Keratinocyte (primary cell): ENCODE results near the gene TYMS. TPM values are rescaled to one million over a fixed set of nuclear protein-coding genes. Genes with fewer than 3 reads are reported as not detected.

Experiments
- DNase-seq: peaks from one replicate; pipeline ENCODE4 v3.0.0-alpha.2; 2011; ENCODE audit warnings: low read depth, missing footprints, low spot score
- FAIRE-seq: peaks from 2 replicates; lab custom pipeline; 2011; peaks lifted over from hg19 to GRCh38; lab: Jason Lieb, UNC
- H2AFZ ChIP-seq: 2 replicates; pipeline ENCODE4 v1.6.0; 2012; ENCODE audit warnings: low read length, control low read depth, inconsistent platforms; ENCODE audit not compliant: control insufficient read depth
- H3K27ac ChIP-seq: 2 replicates; pipeline ENCODE4 v1.5.1; 2011; ENCODE audit warnings: low read length; ENCODE audit not compliant: control insufficient read depth, insufficient read depth
- H3K27me3 ChIP-seq: 3 replicates; pipeline ENCODE4 v1.6.0; 2011; ENCODE audit warnings: low read length; ENCODE audit not compliant: control insufficient read depth, insufficient read depth; ENCODE audit errors: extremely low read depth
- H3K36me3 ChIP-seq, 2 experiments: 2 replicates in 1 of 2; 3 replicates in 1 of 2; pipeline ENCODE4 v1.5.1; 2011; ENCODE audit warnings: low read length in 2 of 2, mild to moderate bottlenecking in 1 of 2; ENCODE audit not compliant: control insufficient read depth in 2 of 2, insufficient read depth in 2 of 2; ENCODE audit errors: extremely low read depth in 1 of 2
- H3K4me1 ChIP-seq: 3 replicates; pipeline ENCODE4 v1.5.1; 2011; ENCODE audit warnings: low read length; ENCODE audit not compliant: control insufficient read depth, insufficient read depth; ENCODE audit errors: extremely low read depth
- H3K4me2 ChIP-seq: 3 replicates; pipeline ENCODE4 v1.6.0; 2011; ENCODE audit warnings: low read depth, low read length; ENCODE audit not compliant: control insufficient read depth, insufficient read depth; ENCODE audit errors: extremely low read depth
- H3K4me3 ChIP-seq, 3 experiments: fragments of 200-600 bp in 1 of 3; sonication (generic) in 1 of 3; 2 replicates in 2 of 3; 3 replicates in 1 of 3; pipeline ENCODE4 v1.5.1; 2011 to 2016; ENCODE audit warnings: low read length in 3 of 3, mild to moderate bottlenecking in 3 of 3, control low read depth in 2 of 3, inconsistent platforms in 1 of 3, low read depth in 1 of 3, mixed read lengths in 1 of 3, mixed run types in 1 of 3, moderate library complexity in 1 of 3; ENCODE audit not compliant: control insufficient read depth in 2 of 3, insufficient read depth in 2 of 3; ENCODE audit errors: extremely low read depth in 1 of 3
- H3K79me2 ChIP-seq: 2 replicates; pipeline ENCODE4 v1.6.0; 2012; ENCODE audit warnings: low read length; ENCODE audit not compliant: control insufficient read depth, insufficient read depth
- H3K9ac ChIP-seq: 3 replicates; pipeline ENCODE4 v1.6.0; 2011; ENCODE audit warnings: low read length; ENCODE audit not compliant: control insufficient read depth, insufficient read depth; ENCODE audit errors: extremely low read depth
- H3K9me1 ChIP-seq: 3 replicates; pipeline ENCODE4 v1.6.0; 2011; ENCODE audit warnings: low read length; ENCODE audit not compliant: control insufficient read depth, insufficient read depth; ENCODE audit errors: extremely low read depth
- H3K9me3 ChIP-seq: 2 replicates; pipeline ENCODE4 v1.5.1; 2012; ENCODE audit warnings: low read depth, low read length; ENCODE audit not compliant: control insufficient read depth
- H4K20me1 ChIP-seq: 3 replicates; pipeline ENCODE4 v1.6.0; 2011; ENCODE audit warnings: low read length; ENCODE audit not compliant: control insufficient read depth, insufficient read depth; ENCODE audit errors: extremely low read depth
- CTCF ChIP-seq, 3 experiments: IDR thresholded peaks in 1 of 3; conservative IDR thresholded peaks in 1 of 3; optimal IDR thresholded peaks in 1 of 3; 2 replicates in 2 of 3; 3 replicates in 1 of 3; pipeline versions ENCODE3 to v1.5.1; 2011; ENCODE audit warnings: low read length in 3 of 3, mild to moderate bottlenecking in 3 of 3, moderate library complexity in 2 of 3, control low read depth in 1 of 3, inconsistent platforms in 1 of 3; ENCODE audit not compliant: insufficient read depth in 2 of 3; ENCODE audit errors: extremely low read depth in 1 of 3
- EZH2 ChIP-seq: IDR thresholded peaks from one replicate; pipeline ENCODE4 v1.6.1; 2012; ENCODE audit warnings: inconsistent platforms, mild to moderate bottlenecking, low read length, moderate library complexity
- dilution Hi-C: fragments of 300-500 bp; cut with MboI; formaldehyde crosslinking; loops from one replicate; pipeline ENCODE4 v1.7.0; 2020; ENCODE audit warnings: low sequenced_read_pairs; ENCODE audit not compliant: extremely low pct_ligation_motif_present
- polyA minus RNA-seq, 3 experiments: library from RNA; depleted of rRNA, polyadenylated mRNA; stranded (reverse); fragments of >200 nt; gene quantifications; 1 replicate in 1 of 3; 2 replicates in 1 of 3; 3 replicates in 1 of 3; pipeline ENCODE4 v1.2.3, GENCODE V29; 2011
- polyA plus RNA-seq, 5 experiments: library from polyadenylated mRNA; depleted of rRNA in 3 of 5; stranded (reverse) in 3 of 5; stranded (forward) in 1 of 5; unstranded in 1 of 5; fragments of >200 nt; gene quantifications; 1 replicate in 1 of 5; 2 replicates in 3 of 5; 3 replicates in 1 of 5; pipeline versions ENCODE4 v1.2.1 to v1.2.3, GENCODE V29; 2011 to 2012; ENCODE audit warnings: missing spikeins in 2 of 5, low read depth in 1 of 5, low replicate concordance in 1 of 5

TYMS gene
- polyA plus RNA-seq (15.0 to 68.4 TPM (median 39.9 TPM) in 3 replicates), polyA minus RNA-seq (18.3 to 80.4 TPM (median 70.4 TPM) in 3 replicates)
- polyA plus RNA-seq (2011; ENCODE audit: low read depth): 4.3 TPM
- 22.6 and 26.3 TPM in 2 replicates for polyA plus RNA-seq (2011; cell fraction: cytosol; rRNA removed)
- 17.1 and 17.9 TPM in 2 replicates for polyA plus RNA-seq (2011; cell fraction: nucleus; rRNA removed)
- polyA plus RNA-seq (2012; ENCODE audit: low replicate concordance): 15.0 and 49.1 TPM in 2 replicates
- polyA minus RNA-seq (2011; cell fraction: cytosol; rRNA and poly(A)+ RNA removed): 21.7 TPM
- polyA minus RNA-seq (2011; cell fraction: nucleus; rRNA and poly(A)+ RNA removed): 5.7 and 7.7 TPM in 2 replicates

DNA sequence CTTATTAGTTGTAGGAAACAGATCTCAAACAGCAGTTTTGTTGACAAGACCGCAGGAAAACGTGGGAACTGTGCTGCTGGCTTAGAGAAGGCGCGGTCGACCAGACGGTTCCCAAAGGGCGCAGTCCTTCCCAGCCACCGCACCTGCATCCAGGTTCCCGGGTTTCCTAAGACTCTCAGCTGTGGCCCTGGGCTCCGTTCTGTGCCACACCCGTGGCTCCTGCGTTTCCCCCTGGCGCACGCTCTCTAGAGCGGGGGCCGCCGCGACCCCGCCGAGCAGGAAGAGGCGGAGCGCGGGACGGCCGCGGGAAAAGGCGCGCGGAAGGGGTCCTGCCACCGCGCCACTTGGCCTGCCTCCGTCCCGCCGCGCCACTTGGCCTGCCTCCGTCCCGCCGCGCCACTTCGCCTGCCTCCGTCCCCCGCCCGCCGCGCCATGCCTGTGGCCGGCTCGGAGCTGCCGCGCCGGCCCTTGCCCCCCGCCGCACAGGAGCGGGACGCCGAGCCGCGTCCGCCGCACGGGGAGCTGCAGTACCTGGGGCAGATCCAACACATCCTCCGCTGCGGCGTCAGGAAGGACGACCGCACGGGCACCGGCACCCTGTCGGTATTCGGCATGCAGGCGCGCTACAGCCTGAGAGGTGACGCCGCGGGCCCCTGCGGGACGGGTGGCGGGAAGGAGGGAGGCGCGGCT, at the start of gene TYMS:
TSS of gene TYMS (plus strand) at position 343 of the 690 bp plus-strand sequence. CDS start at position 433, 90 bp downstream.
- H4K20me1 ChIP-seq: no peaks in the 10 kb centered on the region
- H3K4me1 ChIP-seq: peaks cover 3% of the 10 kb centered on the region
- peak within 1 kb of the TSS; percentile 75 for H3K9ac ChIP-seq
- H3K9me1 ChIP-seq: no peaks in the 10 kb centered on the region
- peak within 1 kb of the TSS; percentile 54 for H3K27ac ChIP-seq
- no peaks in the 10 kb centered on the region for H3K9me3 ChIP-seq
- peaks cover 37% of the 10 kb centered on the region for H3K79me2 ChIP-seq
- dilution Hi-C loops: no loop called here
- TF ChIP-seq CTCF (optimal IDR thresholded peaks at IDR 0.05 in 1 of 3, IDR thresholded peaks at IDR 0.05 in 1 of 3, conservative IDR thresholded peaks at IDR 0.05 in 1 of 3; ENCODE audit: extremely low read depth in 1 of 3, insufficient read depth in 2 of 3, low read length in 3 of 3) (peak in 2 of 3 experiments; percentile 19 to 27), EZH2 (no peak)
- FAIRE-seq (no peak), DNase-seq (no peak)
- peak within 1 kb of the TSS; percentile 79 for H3K4me2 ChIP-seq
- H3K4me3 ChIP-seq: peak within 1 kb of the TSS; percentile 74 to 84 (median 82)
- H2AFZ ChIP-seq: peak within 1 kb of the TSS; percentile 87
- H3K27me3 ChIP-seq: no peaks in the 10 kb centered on the region
- peaks cover 0 to 18% of the 10 kb centered on the region in 2 experiments for H3K36me3 ChIP-seq

DNA sequence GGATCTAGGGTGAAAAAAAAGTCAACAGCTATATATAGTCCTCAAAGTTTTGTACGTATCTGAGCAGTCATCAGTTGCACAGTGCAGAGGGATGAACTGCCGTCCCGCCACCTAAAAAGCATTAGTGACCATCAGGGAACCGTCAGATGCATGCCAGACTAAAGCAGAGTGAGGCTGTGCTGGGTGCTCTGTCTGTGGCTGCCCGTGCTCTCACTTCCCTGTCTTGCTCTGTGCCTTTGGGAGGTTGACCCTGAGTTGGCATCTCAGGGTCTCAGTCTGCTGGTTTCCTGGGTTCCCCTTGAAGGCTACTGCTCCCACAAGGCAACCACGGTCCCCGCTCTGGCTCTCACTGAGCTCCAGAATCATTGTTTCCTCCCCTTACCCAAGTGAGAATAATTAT, 49.5 kb upstream of the TYMS start:
- dilution Hi-C loops: no loop called here

More for the DNA sequence above, 49.5 kb upstream of the TYMS start:
- Histone ChIP-seq H2AFZ (no peak overlapping the region), H3K79me2 (no peaks in the 10 kb centered on the region), H3K4me2 (no peak overlapping the region), H4K20me1 (no peaks in the 10 kb centered on the region), H3K9me1 (no peaks in the 10 kb centered on the region), H3K36me3 (no peaks in the 10 kb centered on the region), H3K27me3 (no peaks in the 10 kb centered on the region), H3K9ac (no peak overlapping the region), H3K4me1 (no peaks in the 10 kb centered on the region), H3K27ac (no peak overlapping the region), H3K9me3 (no peaks in the 10 kb centered on the region), H3K4me3 (no peak overlapping the region)
- no peak for FAIRE-seq
- no peak for TF ChIP-seq EZH2
- TF ChIP-seq CTCF (optimal IDR thresholded peaks at IDR 0.05 in 1 of 3, IDR thresholded peaks at IDR 0.05 in 1 of 3, conservative IDR thresholded peaks at IDR 0.05 in 1 of 3; ENCODE audit: extremely low read depth in 1 of 3, insufficient read depth in 2 of 3, low read length in 3 of 3): no peak
- DNase-seq: no peak
